HCT116 (cell line): ENCODE data around the gene PITHD1. TPM values are rescaled to one million over a fixed set of nuclear protein-coding genes. Genes with fewer than 3 reads are reported as not detected.

Source experiments
- ATAC-seq: fragments of 200-7000 bp; cut with Tn5 transposase; 2 replicates; pipeline ENCODE4 v1.9.1; 2020; ENCODE audit warnings: mild to moderate bottlenecking, moderate library complexity
- BruUV-seq: library from RNA; stranded (reverse); fragments of 400-500 nt; replicated peaks from 2 replicates; lab custom pipeline; 2021; lab: Mats Ljungman, UMichigan
- CTCF ChIA-PET: fragments of 300-600 bp; sonication (Branson Sonifier 250); formaldehyde crosslinking; loops from one replicate; lab custom pipeline; 2021; ENCODE audit warnings: antibody characterized with exemption; lab: Charles Lee
- POLR2A ChIA-PET: fragments of 300-600, 350-600 bp; sonication (Branson Sonifier 250); formaldehyde crosslinking; loops from one replicate; lab custom pipeline; 2021; ENCODE audit warnings: antibody characterized with exemption; lab: Charles Lee
- RAD21 ChIA-PET, 2 experiments: fragments of 300-600 bp; sonication (Branson Sonifier 250); formaldehyde crosslinking; loops; one replicate each; lab custom pipeline; 2023; ENCODE audit warnings: low total read pairs in 2 of 2; ENCODE audit not compliant: uncharacterized antibody in 2 of 2, unreplicated experiment in 2 of 2, low non-redundant PET in 1 of 2; lab: Charles Lee
- DNase-seq: peaks from one replicate; pipeline ENCODE4 v3.0.0-alpha.2; 2010; ENCODE audit warnings: low read depth, low spot score
- H2AFZ ChIP-seq: fragments of 200-600 bp; shearing (Covaris generic), sonication (generic); 2 replicates; pipeline ENCODE4 v1.6.1; 2017; ENCODE audit warnings: low read depth, mixed run types, mixed read lengths, antibody characterized with exemption, low read length; ENCODE audit not compliant: poor library complexity, severe bottlenecking
- H3K27ac ChIP-seq: 2 replicates; pipeline ENCODE4 v1.5.1; 2012; ENCODE audit warnings: low read depth, low read length
- H3K27me3 ChIP-seq: fragments of 200-600 bp; sonication (generic); 2 replicates; pipeline ENCODE4 v1.6.1; 2016; ENCODE audit warnings: mixed run types, low read length, mixed read lengths; ENCODE audit not compliant: insufficient read depth
- H3K36me3 ChIP-seq, 2 experiments: fragments of 200-500 bp in 1 of 2; fragments of 200-600 bp in 1 of 2; sonication (Bioruptor generic) in 1 of 2; sonication (generic) in 1 of 2; 2 replicates each; pipeline versions ENCODE4 v1.5.1 to v1.6.1; 2014 to 2016; ENCODE audit warnings: low read length in 2 of 2, inconsistent platforms in 1 of 2, mixed read lengths in 1 of 2, mixed run types in 1 of 2; ENCODE audit not compliant: insufficient read depth in 2 of 2, control insufficient read depth in 1 of 2
- H3K4me1 ChIP-seq, 2 experiments: fragments of 200-600 bp in 1 of 2; sonication (generic) in 1 of 2; 2 replicates each; pipeline versions ENCODE4 v1.5.1 to v1.6.1; 2012 to 2017; ENCODE audit warnings: low read length in 2 of 2, inconsistent platforms in 1 of 2, mild to moderate bottlenecking in 1 of 2, mixed read lengths in 1 of 2, mixed run types in 1 of 2, moderate library complexity in 1 of 2; ENCODE audit not compliant: insufficient read depth in 2 of 2, control insufficient read depth in 1 of 2
- H3K4me2 ChIP-seq: fragments of 200-600 bp; sonication (generic); 2 replicates; pipeline ENCODE4 v1.6.1; 2017; ENCODE audit warnings: mixed run types, low read length, mixed read lengths
- H3K4me3 ChIP-seq, 2 experiments: fragments of 200-600 bp in 1 of 2; sonication (generic) in 1 of 2; replicated peaks in 1 of 2; 2 replicates each; pipeline ENCODE4 v1.5.1; 2011 to 2016; ENCODE audit warnings: low read length in 2 of 2, control low read depth in 1 of 2, low read depth in 1 of 2, mild to moderate bottlenecking in 1 of 2, mixed read lengths in 1 of 2, mixed run types in 1 of 2
- H3K79me2 ChIP-seq: fragments of 200-600 bp; sonication (generic); 2 replicates; pipeline ENCODE4 v1.6.1; 2017; ENCODE audit warnings: mild to moderate bottlenecking, mixed run types, low read length, moderate library complexity, mixed read lengths; ENCODE audit not compliant: insufficient read depth
- H3K9ac ChIP-seq: fragments of 200-600 bp; sonication (generic); 2 replicates; pipeline ENCODE4 v1.6.1; 2016; ENCODE audit warnings: low read length, mixed read lengths
- H3K9me2 ChIP-seq: fragments of 200-600 bp; sonication (generic), shearing (Covaris generic); 2 replicates; pipeline ENCODE4 v1.6.1; 2017; ENCODE audit warnings: mixed run types, mild to moderate bottlenecking, moderate library complexity; ENCODE audit not compliant: insufficient read depth
- H3K9me3 ChIP-seq, 2 experiments: fragments of 200-500 bp in 1 of 2; fragments of 200-600 bp in 1 of 2; sonication (Bioruptor generic) in 1 of 2; sonication (generic) in 1 of 2; 2 replicates each; pipeline ENCODE4 v1.6.1; 2014 to 2017; ENCODE audit warnings: low read length in 2 of 2, mixed read lengths in 2 of 2, inconsistent platforms in 1 of 2, low read depth in 1 of 2, mild to moderate bottlenecking in 1 of 2, mixed run types in 1 of 2, moderate library complexity in 1 of 2; ENCODE audit not compliant: control insufficient read depth in 1 of 2, insufficient read depth in 1 of 2
- H4K20me1 ChIP-seq: fragments of 200-600 bp; sonication (generic), shearing (Covaris generic); 2 replicates; pipeline ENCODE4 v1.6.1; 2017; ENCODE audit warnings: mixed run types, mild to moderate bottlenecking, moderate library complexity; ENCODE audit not compliant: insufficient read depth
- CBX3 ChIP-seq: IDR thresholded peaks from 2 replicates; pipeline ENCODE4 v1.6.1; 2012; ENCODE audit warnings: low read depth
- CEBPB ChIP-seq: IDR thresholded peaks from 2 replicates; pipeline ENCODE4 v1.6.1; 2012; ENCODE audit warnings: low read depth
- EGR1 ChIP-seq: IDR thresholded peaks from 2 replicates; pipeline ENCODE4 v1.6.1; 2012; ENCODE audit warnings: low read depth
- ELF1 ChIP-seq: IDR thresholded peaks from 2 replicates; pipeline ENCODE4 v1.6.1; 2012; ENCODE audit warnings: low read depth, borderline replicate concordance
- EZH2 ChIP-seq: fragments of 200-600 bp; sonication (generic); IDR thresholded peaks from 2 replicates; pipeline ENCODE4 v1.6.1; 2017; ENCODE audit warnings: antibody characterized with exemption, mixed run types
- EZH2phosphoT487 ChIP-seq: fragments of 200-600 bp; IDR thresholded peaks from 2 replicates; pipeline ENCODE4 v1.6.1; 2018; ENCODE audit warnings: antibody characterized with exemption, borderline replicate concordance
- FOSL1 ChIP-seq: IDR thresholded peaks from 2 replicates; pipeline ENCODE4 v1.6.1; 2012; ENCODE audit warnings: low read depth
- JUND ChIP-seq: IDR thresholded peaks from 2 replicates; pipeline ENCODE4 v1.6.1; 2012
- POLR2A ChIP-seq: IDR thresholded peaks from 2 replicates; pipeline ENCODE4 v1.7.0; 2011; ENCODE audit warnings: borderline replicate concordance; ENCODE audit not compliant: insufficient read depth, insufficient read length; ENCODE audit errors: extremely low read depth
- POLR2AphosphoS5 ChIP-seq: IDR thresholded peaks from 2 replicates; pipeline ENCODE4 v1.6.1; 2011; ENCODE audit warnings: mild to moderate bottlenecking, low read depth, low read length, moderate library complexity
- RAD21 ChIP-seq: IDR thresholded peaks from 2 replicates; pipeline ENCODE4 v1.6.1; 2012; ENCODE audit warnings: low read depth, mild to moderate bottlenecking
- SIN3A ChIP-seq: IDR thresholded peaks from 2 replicates; pipeline ENCODE4 v1.6.1; 2012; ENCODE audit warnings: low read depth
- SP1 ChIP-seq: IDR thresholded peaks from 2 replicates; pipeline ENCODE4 v1.6.1; 2012; ENCODE audit warnings: low read depth
- SRF ChIP-seq: IDR thresholded peaks from 2 replicates; pipeline ENCODE4 v1.6.1; 2012; ENCODE audit warnings: low read depth
- TCF7L2 ChIP-seq: IDR thresholded peaks from 2 replicates; pipeline ENCODE4 v1.7.0; 2011; ENCODE audit warnings: borderline replicate concordance, inconsistent platforms; ENCODE audit not compliant: insufficient read depth, insufficient read length; ENCODE audit errors: extremely low read depth
- YY1 ChIP-seq: IDR thresholded peaks from 2 replicates; pipeline ENCODE4 v1.6.1; 2011; ENCODE audit warnings: low read length, low read depth, moderate library complexity, mild to moderate bottlenecking; ENCODE audit not compliant: insufficient replicate concordance; ENCODE audit errors: extremely low read depth
- ZFX ChIP-seq: fragments of 450-650 bp; IDR thresholded peaks from 2 replicates; pipeline ENCODE4 v1.6.1; 2017
- ZNF274 ChIP-seq: fragments of 200-500 bp; sonication (Bioruptor generic); IDR thresholded peaks from 2 replicates; pipeline ENCODE4 v1.6.1; 2014; ENCODE audit warnings: mild to moderate bottlenecking, low read depth, low read length, inconsistent platforms
- intact Hi-C: fragments of 100-400 bp; cut with micrococcal nuclease; formaldehyde crosslinking; loops from 2 replicates; pipeline ENCODE4 v1.10.0; 2022
- total RNA-seq: library from RNA; stranded (reverse); gene quantifications from one replicate; pipeline ENCODE4 v1.2.1, GENCODE V29; 2021; ENCODE audit not compliant: unreplicated experiment
- TF ChIP-seq, protein P1 (sequence below): IDR thresholded peaks from 2 replicates; pipeline ENCODE4 v1.6.1; 2012; ENCODE audit warnings: low read depth
- TF ChIP-seq, protein P2 (sequence below): IDR thresholded peaks from 2 replicates; pipeline ENCODE4 v1.6.1; 2012
- TF ChIP-seq, protein P3 (sequence below): IDR thresholded peaks from 2 replicates; pipeline ENCODE4 v1.6.1; 2012
- TF ChIP-seq, protein P4 (sequence below): IDR thresholded peaks from 2 replicates; pipeline ENCODE4 v1.6.1; 2011; ENCODE audit warnings: mild to moderate bottlenecking, low read length, moderate library complexity; ENCODE audit not compliant: insufficient replicate concordance; ENCODE audit errors: extremely low read depth

Gene PITHD1
- total RNA-seq, 1 experiment from 2014 or later, result 57.2 TPM

DNA sequence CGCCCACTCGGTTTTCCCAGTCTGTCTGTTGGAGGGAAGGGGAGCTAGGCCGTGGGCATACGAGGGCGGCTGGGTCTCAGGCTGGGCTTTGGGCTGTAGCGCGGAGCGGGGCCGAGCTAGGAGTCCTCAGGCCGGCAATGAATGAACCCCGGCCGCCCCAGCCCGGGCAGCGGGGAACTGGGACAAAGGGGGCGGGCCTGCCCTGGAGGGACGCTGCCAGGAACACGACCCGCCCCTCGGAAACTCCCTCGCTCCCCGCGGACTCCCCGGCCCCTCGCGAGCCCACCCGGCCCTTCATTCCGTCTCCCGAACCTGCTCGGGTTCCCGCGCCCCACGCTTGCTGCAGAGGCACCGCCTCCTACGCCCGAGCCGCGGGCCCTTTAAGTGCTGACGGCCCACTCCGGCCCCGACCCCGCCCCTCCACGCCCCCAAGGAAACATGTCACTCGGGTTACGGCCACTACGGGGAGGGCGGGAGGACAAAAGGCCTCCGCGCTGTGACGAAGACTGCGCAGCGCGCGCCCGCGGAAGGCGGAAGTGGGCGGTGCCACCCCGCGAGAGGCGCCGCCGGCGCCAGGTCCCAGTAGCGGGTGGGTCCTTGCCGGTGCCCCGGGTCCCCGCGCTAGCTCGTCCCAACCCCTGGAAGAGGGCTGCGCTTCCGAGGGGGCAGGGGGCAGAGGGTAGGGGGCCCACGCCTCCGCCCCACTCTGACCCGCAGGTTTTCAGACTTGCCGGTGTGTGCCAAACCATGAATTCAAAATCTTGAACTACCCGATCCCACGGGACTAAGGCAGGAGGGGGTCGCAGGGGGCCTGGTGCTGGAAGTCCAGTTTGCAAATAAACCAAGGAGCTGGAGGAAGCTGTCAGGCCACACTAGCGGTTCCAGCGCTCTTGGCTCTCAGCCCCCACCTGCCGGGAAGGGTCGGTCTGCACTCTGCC lies 22.5 kb downstream of the PITHD1 start, which contains the start of gene GALE:
Gene GALE (minus strand): TSS at position 355 of the 938 bp plus-strand sequence. CDS start 1,747 bp downstream, outside the sequence.
- Histone ChIP-seq H3K27ac (peak within 1 kb of the TSS; percentile 93), H3K4me1 (peaks cover 10 to 35% of the 10 kb centered on the region in 2 experiments), H2AFZ (no peak within 1 kb of the TSS), H3K4me2 (peak within 1 kb of the TSS; percentile 92), H3K27me3 (no peaks in the 10 kb centered on the region), H3K79me2 (peaks cover 22% of the 10 kb centered on the region; the same call in 1 of the 2 replicates), H3K9ac (peak within 1 kb of the TSS; percentile 87), H4K20me1 (no peaks in the 10 kb centered on the region), H3K9me2 (no peaks in the 10 kb centered on the region), H3K9me3 (no peaks in the 10 kb centered on the region), H3K4me3 (peak within 1 kb of the TSS; percentile 65 to 94), H3K36me3 (peaks cover 12 to 21% of the 10 kb centered on the region in 2 experiments; a peak in 3 of 4 replicates)
- CTCF ChIA-PET, result interaction anchor here (0.6 to 2.7 kb wide), 3 partner anchors 10 to 116 kb away, joined by 3 to 15 read pairs (median 13); no protein-coding TSS in a partner anchor
- RAD21 ChIA-PET, result no interaction called here
- POLR2A ChIA-PET, result interaction anchor here (1.2 to 2.0 kb wide), 4 partner anchors 9 to 25 kb away, joined by 3 to 9 read pairs (median 4); partner anchors contain the start of genes HMGCL and LYPLA2
- intact Hi-C loops, result loop anchor here (1.0 kb wide), 1 partner anchor 22 kb away; the partner anchor contains the start of gene PITHD1
- peak; percentile 86 for DNase-seq
- ATAC-seq, result peak; percentile 71
- no TSS peak for BruUV-seq
- no peak for TF ChIP-seq SRF
- TF ChIP-seq JUND, result no peak
- no peak for TF ChIP-seq CBX3
- no peak for TF ChIP-seq RAD21
- TF ChIP-seq EZH2phosphoT487, result no peak
- TF ChIP-seq, protein P1, sequence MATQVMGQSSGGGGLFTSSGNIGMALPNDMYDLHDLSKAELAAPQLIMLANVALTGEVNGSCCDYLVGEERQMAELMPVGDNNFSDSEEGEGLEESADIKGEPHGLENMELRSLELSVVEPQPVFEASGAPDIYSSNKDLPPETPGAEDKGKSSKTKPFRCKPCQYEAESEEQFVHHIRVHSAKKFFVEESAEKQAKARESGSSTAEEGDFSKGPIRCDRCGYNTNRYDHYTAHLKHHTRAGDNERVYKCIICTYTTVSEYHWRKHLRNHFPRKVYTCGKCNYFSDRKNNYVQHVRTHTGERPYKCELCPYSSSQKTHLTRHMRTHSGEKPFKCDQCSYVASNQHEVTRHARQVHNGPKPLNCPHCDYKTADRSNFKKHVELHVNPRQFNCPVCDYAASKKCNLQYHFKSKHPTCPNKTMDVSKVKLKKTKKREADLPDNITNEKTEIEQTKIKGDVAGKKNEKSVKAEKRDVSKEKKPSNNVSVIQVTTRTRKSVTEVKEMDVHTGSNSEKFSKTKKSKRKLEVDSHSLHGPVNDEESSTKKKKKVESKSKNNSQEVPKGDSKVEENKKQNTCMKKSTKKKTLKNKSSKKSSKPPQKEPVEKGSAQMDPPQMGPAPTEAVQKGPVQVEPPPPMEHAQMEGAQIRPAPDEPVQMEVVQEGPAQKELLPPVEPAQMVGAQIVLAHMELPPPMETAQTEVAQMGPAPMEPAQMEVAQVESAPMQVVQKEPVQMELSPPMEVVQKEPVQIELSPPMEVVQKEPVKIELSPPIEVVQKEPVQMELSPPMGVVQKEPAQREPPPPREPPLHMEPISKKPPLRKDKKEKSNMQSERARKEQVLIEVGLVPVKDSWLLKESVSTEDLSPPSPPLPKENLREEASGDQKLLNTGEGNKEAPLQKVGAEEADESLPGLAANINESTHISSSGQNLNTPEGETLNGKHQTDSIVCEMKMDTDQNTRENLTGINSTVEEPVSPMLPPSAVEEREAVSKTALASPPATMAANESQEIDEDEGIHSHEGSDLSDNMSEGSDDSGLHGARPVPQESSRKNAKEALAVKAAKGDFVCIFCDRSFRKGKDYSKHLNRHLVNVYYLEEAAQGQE, result no peak
- TF ChIP-seq SP1, result no peak
- TF ChIP-seq POLR2AphosphoS5, result peak; percentile 85
- peak; percentile 73 for TF ChIP-seq YY1
- TF ChIP-seq, protein P2, sequence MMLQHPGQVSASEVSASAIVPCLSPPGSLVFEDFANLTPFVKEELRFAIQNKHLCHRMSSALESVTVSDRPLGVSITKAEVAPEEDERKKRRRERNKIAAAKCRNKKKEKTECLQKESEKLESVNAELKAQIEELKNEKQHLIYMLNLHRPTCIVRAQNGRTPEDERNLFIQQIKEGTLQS, result no peak
- peak; percentile 57 for TF ChIP-seq POLR2A
- TF ChIP-seq ELF1, result no peak
- peak; percentile 84 for TF ChIP-seq TCF7L2
- TF ChIP-seq, protein P3, sequence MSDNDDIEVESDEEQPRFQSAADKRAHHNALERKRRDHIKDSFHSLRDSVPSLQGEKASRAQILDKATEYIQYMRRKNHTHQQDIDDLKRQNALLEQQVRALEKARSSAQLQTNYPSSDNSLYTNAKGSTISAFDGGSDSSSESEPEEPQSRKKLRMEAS, result no peak
- TF ChIP-seq, protein P4, sequence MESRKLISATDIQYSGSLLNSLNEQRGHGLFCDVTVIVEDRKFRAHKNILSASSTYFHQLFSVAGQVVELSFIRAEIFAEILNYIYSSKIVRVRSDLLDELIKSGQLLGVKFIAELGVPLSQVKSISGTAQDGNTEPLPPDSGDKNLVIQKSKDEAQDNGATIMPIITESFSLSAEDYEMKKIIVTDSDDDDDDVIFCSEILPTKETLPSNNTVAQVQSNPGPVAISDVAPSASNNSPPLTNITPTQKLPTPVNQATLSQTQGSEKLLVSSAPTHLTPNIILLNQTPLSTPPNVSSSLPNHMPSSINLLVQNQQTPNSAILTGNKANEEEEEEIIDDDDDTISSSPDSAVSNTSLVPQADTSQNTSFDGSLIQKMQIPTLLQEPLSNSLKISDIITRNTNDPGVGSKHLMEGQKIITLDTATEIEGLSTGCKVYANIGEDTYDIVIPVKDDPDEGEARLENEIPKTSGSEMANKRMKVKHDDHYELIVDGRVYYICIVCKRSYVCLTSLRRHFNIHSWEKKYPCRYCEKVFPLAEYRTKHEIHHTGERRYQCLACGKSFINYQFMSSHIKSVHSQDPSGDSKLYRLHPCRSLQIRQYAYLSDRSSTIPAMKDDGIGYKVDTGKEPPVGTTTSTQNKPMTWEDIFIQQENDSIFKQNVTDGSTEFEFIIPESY, result peak; percentile 88
- peak; percentile 38; the same call in 1 of the 2 replicates for TF ChIP-seq ZFX
- no peak for TF ChIP-seq CEBPB
- no peak for TF ChIP-seq ZNF274
- TF ChIP-seq EZH2, result no peak
- TF ChIP-seq EGR1, result no peak
- no peak for TF ChIP-seq SIN3A
- TF ChIP-seq FOSL1, result no peak
